ENCODE measurements around the gene ANKRD2. TPM values are rescaled to one million over a fixed set of nuclear protein-coding genes. Genes with fewer than 3 reads are reported as not detected.

The ANKRD2 gene
- total RNA-seq, 1 donor from 2014 or later = 0.08 TPM

DNA sequence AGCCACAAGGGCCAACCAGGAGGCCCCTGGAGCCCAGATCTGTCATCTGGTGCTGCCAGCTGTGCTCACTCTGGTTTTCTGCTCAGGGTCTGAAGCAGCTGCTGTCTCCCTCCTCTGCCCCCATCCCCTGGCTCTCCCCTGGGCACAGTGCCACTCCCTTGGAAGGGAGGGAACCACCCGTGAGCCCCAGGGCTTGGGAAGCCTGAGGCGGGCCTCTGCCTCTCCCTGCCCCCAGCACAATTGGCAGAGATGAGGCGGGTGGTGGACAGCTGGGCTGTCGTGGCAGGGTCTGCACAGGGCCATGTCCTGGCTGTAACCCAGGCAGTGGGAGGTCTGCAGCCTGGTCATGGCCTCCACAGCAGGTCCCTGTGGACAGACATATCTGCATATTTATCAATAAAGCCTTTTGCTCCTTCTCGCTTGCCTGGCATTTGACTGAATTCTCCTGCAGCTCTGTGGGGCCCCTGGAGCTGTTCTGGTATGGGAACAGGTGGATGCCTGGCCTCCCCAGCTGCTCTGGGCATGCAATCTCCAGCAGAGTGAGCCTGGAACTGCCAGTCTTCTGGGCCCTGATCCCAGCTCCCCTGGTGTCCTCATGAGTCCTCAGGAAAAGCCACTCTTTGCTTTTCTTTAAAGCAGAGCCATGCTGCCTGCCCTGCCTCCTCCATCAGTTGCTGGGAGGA, 1.6 kb upstream of the ANKRD2 start:
- no peaks in the 10 kb centered on the region for H3K27me3 ChIP-seq (ENCODE audit: control insufficient read depth, insufficient read depth, low read length)
- no peak overlapping the region for H3K4me3 ChIP-seq (ENCODE audit: low read depth, low read length)
- TF ChIP-seq, protein P1, sequence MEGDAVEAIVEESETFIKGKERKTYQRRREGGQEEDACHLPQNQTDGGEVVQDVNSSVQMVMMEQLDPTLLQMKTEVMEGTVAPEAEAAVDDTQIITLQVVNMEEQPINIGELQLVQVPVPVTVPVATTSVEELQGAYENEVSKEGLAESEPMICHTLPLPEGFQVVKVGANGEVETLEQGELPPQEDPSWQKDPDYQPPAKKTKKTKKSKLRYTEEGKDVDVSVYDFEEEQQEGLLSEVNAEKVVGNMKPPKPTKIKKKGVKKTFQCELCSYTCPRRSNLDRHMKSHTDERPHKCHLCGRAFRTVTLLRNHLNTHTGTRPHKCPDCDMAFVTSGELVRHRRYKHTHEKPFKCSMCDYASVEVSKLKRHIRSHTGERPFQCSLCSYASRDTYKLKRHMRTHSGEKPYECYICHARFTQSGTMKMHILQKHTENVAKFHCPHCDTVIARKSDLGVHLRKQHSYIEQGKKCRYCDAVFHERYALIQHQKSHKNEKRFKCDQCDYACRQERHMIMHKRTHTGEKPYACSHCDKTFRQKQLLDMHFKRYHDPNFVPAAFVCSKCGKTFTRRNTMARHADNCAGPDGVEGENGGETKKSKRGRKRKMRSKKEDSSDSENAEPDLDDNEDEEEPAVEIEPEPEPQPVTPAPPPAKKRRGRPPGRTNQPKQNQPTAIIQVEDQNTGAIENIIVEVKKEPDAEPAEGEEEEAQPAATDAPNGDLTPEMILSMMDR (IDR thresholded peaks at IDR 0.05; ENCODE audit: insufficient read depth, low read length, poor library complexity, severe bottlenecking) = no peak
- H3K36me3 ChIP-seq (ENCODE audit: control insufficient read depth, insufficient read depth, low read length) = peaks cover 1% of the 10 kb centered on the region
- DNase-seq (ENCODE audit: low read depth) = no peak

DNA sequence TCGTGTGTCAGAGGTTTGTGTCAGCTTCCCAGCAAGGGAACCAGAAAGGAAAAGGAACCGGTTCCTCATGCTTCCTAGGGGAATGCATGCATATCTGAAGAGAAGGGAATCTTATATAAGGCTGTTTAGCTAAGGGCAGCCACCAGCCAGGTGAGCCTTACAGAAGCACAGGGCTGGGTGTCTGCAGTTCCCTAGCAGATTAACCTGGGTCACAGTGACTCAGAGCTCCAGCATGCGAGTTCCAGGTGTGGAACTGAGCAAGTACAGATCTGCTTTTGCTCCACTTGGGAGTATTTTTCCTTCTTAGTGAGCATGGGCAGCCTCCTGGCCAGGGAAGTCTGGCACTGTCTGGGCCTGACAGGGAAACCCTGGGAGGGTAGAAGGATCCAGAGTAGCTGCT, 957 bp upstream of the ANKRD2 start:
- TF ChIP-seq, protein P1 (IDR thresholded peaks at IDR 0.05; ENCODE audit: insufficient read depth, low read length, poor library complexity, severe bottlenecking) = no peak
- no peak overlapping the region for H3K4me3 ChIP-seq (ENCODE audit: low read depth, low read length)
- no peaks in the 10 kb centered on the region for H3K27me3 ChIP-seq (ENCODE audit: control insufficient read depth, insufficient read depth, low read length)
- peak; percentile 50 for DNase-seq (ENCODE audit: low read depth)
- peaks cover 1% of the 10 kb centered on the region for H3K36me3 ChIP-seq (ENCODE audit: control insufficient read depth, insufficient read depth, low read length)

DNA sequence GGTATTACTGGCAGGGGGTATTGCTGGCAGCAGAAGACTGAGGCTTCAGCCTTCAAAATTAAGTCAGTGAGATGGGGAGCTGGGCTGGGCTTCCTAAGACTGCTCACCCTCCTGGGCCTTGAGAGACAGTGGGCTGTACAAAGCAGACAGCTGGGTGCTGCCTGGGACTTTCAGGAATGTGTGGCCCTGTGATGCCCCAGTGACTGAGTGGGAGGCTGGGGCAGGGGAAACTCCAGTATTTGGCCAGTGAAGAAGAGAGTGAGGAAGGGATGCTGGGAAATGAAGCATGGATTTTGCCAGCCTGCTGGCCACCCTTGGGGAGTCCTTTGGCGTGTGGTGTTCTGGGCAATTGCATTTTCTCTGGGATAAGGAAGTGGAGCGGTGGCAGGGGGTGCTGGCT, 442 bp downstream of the ANKRD2 start:
- H3K27me3 ChIP-seq (ENCODE audit: control insufficient read depth, insufficient read depth, low read length) = no peaks in the 10 kb centered on the region
- no peak overlapping the region for H3K4me3 ChIP-seq (ENCODE audit: low read depth, low read length)
- peaks cover 1% of the 10 kb centered on the region for H3K36me3 ChIP-seq (ENCODE audit: control insufficient read depth, insufficient read depth, low read length)
- DNase-seq (ENCODE audit: low read depth) = no peak
- TF ChIP-seq, protein P1 (IDR thresholded peaks at IDR 0.05; ENCODE audit: insufficient read depth, low read length, poor library complexity, severe bottlenecking) = no peak

DNA sequence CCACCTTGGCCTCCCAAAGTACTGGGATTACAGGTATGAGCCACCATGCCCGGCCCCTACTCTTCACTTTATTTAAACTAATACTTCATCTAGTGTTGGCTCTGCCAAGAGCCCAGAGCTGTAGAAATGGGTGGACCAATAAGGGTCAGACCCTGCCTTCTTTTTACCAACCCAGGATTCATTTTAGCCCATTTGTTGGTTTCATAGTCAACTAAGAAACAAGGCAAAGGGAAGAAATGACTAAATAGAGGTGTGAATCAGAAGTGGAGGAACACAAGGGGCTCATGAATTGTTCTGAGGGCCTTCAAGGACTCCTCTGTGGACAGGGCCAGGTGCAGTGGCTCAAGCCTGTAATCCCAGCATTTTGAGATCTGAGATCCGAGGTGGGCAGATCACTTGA, 1.1 kb downstream of the ANKRD2 start:
- Histone ChIP-seq H3K27me3 (ENCODE audit: control insufficient read depth, insufficient read depth, low read length) (no peaks in the 10 kb centered on the region), H3K4me3 (ENCODE audit: low read depth, low read length) (no peak overlapping the region), H3K36me3 (ENCODE audit: control insufficient read depth, insufficient read depth, low read length) (peaks cover 1% of the 10 kb centered on the region)
- TF ChIP-seq, protein P1 (IDR thresholded peaks at IDR 0.05; ENCODE audit: insufficient read depth, low read length, poor library complexity, severe bottlenecking) = no peak
- DNase-seq (ENCODE audit: low read depth) = no peak

DNA sequence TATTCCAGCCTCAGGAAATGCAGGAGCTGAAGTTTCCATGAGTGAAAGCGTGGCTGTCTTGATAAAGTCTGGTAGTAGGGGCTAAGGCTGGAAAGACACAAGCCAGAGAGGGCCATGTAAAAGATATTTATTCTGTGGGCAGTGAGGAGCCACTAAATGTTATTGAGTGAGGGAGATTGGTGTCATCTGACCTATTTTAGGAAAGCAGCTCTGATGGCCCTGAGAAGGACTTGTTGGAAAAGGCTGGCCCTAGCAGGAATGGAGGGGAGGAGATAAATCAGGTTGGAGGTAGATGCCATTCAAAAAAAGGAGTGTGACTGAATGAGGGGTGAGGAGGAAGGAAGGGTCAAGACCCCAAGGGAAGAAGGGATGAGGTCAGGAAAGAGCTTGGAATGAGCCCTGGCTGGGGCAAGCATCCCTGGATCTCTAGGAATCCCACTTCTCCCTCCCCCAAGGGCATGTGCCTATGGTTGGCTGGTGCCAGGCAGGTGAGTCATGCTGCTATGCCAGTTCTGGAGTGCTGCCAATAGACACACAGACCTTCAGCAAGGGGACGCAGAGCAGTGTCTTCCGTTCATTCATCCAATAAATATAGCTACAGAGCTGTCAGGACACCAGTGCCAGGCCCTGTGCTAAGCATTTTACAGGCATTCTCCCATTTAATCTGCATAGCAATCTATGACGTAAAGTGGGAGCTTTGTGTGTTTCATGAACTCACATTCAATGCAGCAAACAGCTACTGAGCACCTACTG, 2.0 kb downstream of the ANKRD2 start:
- peaks cover 1% of the 10 kb centered on the region for H3K36me3 ChIP-seq (ENCODE audit: control insufficient read depth, insufficient read depth, low read length)
- peak; percentile 94 for DNase-seq (ENCODE audit: low read depth)
- no peaks in the 10 kb centered on the region for H3K27me3 ChIP-seq (ENCODE audit: control insufficient read depth, insufficient read depth, low read length)
- H3K4me3 ChIP-seq (ENCODE audit: low read depth, low read length) = no peak overlapping the region
- TF ChIP-seq, protein P1 (IDR thresholded peaks at IDR 0.05; ENCODE audit: insufficient read depth, low read length, poor library complexity, severe bottlenecking) = no peak

Data from kidney epithelial cell (primary cell).